Epidermal melanocyte (primary cell): ENCODE measurements around the gene ARHGAP25.

Experiments used
- DNase-seq: peaks from one replicate; pipeline ENCODE4 v3.0.0; 2011; ENCODE audit warnings: low spot score; ENCODE audit not compliant: insufficient read length

The ARHGAP25 gene

DNA sequence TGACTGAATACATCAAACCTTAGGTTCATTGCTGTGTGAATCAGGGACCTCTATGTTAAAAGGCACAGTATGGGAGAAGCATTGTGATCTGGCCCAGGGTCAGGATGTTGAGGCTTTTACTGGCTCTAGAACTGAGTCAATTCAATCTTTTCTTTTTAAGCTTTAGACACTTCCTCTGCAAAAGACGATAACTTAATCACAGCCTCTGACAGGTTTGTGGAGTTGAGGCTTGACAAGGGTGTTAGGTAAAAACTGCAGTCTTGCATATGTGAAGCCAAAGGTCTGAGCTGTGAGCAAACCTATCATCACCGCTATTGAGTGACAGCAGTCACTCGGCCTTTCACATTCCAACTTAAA lies 17.3 kb upstream of the ARHGAP25 start:
- no peak for DNase-seq

- no peak for DNase-seq
Observed at GRCh38 chr2:68719912-68720311, 14.7 kb upstream of the ARHGAP25 start.

- DNase-seq, result no peak
Observed at GRCh38 chr2:68720665-68721064, 13.9 kb upstream of the ARHGAP25 start.

- DNase-seq, result no peak
Observed at GRCh38 chr2:68721482-68722101, 13.0 kb upstream of the ARHGAP25 start.

DNA sequence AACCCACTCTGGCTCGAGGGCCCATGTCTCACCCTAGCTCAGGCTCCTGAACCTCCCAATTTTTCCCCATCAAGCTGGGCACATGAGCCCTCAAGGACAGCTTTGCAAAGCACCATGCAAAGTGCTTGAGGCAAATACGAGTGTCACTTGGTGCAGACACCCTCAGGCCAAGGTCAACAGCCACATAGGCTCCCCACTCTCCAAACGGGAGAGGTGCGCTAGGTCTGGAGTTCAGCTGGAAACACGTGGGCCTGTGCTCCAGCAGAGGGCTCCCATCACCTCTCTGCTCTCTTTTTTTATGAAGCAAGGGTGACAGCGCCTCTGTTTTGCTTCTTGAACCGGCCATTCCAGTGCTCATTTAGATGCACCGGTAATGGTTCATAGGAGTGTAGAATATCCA lies 11.9 kb upstream of the ARHGAP25 start:
- DNase-seq, result no peak

GRCh38 chr2:68723181-68723580 lies 11.4 kb upstream of the ARHGAP25 start:
- DNase-seq, result no peak

- DNase-seq, result no peak
Observed at GRCh38 chr2:68726100-68726499, 8.5 kb upstream of the ARHGAP25 start.

DNA sequence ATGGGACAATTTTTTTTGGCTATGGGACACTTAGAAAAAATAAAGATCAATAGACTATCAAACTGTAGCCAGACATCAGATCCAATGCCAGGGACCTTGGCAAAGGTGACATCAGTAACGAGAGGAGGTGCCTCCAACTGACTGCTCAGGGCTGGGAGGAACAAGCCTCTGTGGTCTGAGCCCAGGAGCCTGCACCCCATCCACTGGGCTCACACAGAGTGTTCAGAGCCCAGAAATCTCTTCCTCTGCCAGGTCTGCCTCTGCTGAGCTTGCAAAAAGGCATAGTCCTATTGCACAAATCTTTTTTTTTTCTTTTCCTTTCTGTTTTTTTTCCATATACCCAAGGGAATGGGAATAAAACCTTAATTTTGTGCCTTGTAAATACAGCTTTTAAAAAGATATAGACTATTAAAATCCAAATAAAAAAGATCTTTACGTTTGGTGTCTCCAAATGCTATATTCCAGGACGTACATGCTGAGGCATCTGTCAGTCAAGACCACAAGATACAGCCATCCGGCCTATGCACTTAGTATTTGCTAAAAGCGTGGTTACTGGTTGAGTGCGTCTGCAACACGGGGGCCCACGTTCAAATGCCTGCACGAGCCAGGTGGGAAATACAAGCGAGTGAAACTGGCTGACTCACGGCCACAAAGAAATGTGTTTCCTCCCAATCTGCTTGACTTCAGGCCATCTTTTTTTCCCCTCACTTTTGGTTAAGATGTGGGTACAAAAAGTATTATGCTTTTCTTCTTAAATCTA lies 7.8 kb upstream of the ARHGAP25 start:
- no peak for DNase-seq

- no peak for DNase-seq
Observed at GRCh38 chr2:68727683-68728375, 6.8 kb upstream of the ARHGAP25 start.

DNA sequence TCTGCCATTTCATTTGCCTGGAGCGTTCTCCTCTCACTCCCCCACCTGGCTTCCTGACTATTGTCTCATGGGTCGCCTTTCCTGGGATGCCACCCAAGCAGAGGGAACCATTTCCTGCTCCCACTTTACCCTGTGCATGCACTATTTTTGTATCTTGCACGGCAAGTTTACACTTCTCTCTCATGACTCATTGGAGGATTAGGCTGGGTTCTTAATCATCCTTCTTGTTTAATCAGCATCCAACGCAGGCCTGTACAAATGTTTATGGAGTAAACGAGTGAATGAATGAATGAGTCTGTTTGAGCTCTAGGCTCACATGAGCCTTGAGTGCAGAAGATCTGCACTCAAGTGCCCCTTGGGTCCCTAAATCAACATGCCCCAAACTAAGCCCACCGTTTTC lies 3.8 kb upstream of the ARHGAP25 start:
- DNase-seq, result no peak

DNA sequence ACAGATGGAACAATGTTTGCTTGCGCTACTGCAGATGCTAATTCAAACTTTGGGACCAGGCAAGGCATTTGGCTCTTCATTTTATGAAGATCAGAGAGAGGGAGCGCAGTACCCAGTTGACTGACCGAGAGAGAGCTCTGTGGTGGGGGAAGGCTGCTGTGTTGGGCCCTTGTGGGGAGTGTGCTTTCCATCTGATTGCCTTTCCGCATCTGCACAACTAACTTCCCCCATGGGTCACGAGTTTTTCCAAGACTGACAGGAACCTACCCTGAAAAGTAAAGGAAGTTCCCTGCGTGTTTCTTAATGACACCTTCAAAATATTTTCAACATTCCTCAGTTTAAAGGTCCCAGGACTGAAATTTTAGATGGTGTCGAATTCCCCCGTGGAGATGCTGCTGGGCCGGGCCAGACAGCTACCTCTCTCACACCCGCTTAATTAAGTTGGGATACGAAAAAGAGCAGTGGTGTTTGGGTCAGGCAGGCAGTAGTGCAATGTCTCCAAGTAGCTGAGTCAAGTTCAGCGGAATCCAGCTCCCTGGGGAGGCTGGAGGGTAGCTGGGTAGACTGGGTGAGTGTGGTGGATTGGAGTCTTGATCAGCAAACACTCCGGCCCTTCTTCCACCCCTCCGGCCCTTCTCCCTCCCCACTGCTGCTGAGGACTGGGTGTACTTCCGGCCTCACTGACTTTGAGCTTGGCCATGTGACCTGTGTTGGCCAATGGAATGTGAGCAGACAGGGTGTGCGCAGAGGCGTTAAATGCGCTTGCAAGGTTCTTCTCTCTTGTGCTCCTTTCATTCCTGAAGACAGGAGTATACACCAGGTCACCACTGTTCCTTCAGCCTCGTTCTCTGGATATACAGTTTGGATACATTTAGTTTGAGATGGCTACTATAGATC lies 2.3 kb upstream of the ARHGAP25 start:
- DNase-seq, result no peak

DNA sequence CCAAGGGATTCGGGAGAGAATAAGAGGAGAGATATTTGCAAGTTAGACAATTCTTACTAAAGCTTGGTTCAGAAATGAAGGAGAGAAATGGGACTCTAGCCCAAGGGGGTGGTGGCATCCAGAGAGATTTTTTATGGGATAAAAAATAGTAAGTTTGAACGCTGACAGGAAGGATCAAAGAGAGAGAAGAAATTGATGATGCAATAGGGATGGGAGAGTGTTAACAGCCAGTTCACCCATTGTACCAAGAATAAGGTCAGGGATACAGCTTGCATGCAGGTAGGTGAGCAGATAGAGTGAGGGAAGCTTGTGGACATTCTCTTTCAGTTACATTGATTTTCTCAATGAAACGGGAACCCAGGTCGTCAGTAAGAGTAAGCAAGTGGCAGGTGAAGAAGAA lies 1.2 kb upstream of the ARHGAP25 start:
- DNase-seq, result no peak

- no peak for DNase-seq
Observed at GRCh38 chr2:68734176-68734575, 435 bp upstream of the ARHGAP25 start.

- no peak for DNase-seq
Observed at GRCh38 chr2:68736086-68736485, 1.5 kb downstream of the ARHGAP25 start.

GRCh38 chr2:68737711-68738110 lies 3.1 kb downstream of the ARHGAP25 start:
- no peak for DNase-seq

GRCh38 chr2:68738906-68739594 lies 4.4 kb downstream of the ARHGAP25 start:
- no peak for DNase-seq

DNA sequence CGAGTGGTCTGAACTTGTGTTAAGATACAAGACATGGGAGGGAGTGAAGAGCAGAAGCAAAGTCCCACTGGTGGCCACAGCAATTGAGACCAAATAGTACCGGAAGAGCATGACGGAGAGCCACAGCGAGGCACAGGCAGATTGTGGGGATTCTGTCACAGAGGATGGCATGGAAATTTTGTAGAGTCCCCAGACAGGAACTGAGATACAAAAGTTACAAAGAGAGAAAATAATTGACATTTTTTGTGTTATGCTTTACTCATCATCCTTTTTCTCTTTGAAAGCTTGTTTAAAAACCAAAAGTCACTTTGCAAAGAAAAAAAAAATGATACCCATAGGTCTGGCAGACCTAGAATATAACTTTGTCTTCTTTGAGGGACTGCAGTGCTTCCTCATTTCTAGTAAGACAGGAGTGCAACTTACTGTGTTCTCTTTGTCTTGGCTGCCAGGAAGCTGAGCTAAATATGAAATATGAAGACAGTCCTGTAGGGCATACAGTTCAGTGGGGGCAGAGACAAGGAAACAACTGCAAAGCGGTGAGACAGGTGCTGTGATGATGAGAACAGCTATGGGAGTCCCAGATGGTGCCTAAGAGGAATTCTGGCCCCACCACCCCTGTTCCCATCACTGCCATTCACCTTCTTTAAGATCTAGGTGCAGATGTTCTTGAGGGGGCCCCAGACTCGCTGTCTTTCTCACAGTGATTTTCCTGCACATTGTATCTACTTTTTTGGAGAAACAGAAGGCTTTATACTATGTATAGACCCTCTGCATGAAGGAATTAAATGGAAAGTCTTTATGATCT lies 5.2 kb downstream of the ARHGAP25 start:
- DNase-seq, result no peak

DNA sequence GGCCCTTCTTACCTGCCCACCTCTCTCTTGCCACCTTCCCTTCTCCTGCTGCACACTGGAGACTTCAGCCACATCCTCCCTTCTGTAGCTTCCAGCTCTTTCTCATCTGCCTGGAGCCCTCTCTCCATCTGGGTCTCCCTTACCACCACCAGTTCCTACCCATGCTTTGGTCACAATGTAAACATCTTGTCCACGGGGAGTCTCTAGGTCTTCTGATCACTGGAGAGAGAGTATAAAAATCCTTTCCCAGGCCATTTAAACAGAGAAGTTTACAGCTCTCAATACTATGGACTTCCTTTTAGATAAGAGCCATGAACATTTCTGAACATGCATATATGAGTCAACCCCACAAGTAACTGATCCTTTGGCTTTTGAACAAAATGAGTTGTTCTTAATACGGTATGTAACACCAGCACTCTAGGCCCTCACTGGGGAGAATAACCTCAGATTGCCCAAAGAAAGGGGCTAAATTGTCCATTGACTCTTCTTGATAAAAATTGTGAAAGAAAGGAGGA lies 5.8 kb downstream of the ARHGAP25 start:
- no peak for DNase-seq

GRCh38 chr2:68741238-68741637 lies 6.6 kb downstream of the ARHGAP25 start:
- no peak for DNase-seq

DNA sequence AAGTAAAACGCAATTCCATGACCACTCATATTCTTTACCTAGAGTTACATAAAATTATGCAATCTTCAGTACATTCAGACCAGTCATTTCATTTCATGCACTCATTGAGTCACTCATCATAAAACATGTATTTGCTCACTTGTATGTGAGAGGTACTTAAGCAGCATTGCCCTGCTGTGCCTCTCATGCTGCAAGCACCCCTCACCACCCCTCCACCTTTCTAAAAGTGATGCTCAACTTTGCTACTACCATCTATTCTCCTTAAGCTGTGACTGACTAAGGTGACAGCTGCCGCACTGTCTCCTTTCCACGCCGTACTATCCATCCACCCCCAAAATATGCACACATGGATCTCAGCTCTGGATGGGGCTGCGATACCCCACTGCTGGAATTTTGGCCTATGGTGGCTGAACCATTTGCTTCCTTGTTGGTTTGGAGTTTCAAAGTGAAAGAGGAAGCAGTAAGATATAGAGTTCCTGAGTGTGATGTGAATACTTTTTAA lies 7.2 kb downstream of the ARHGAP25 start:
- DNase-seq, result no peak
